Activated T-helper 1 cell treated with anti-CD3 and anti-CD28 coated beads, Interleukin-2, amount 50 U/mL, for 16 hours (primary cell): Measurements from ENCODE around the gene KIAA0930.

Experiments
- DNase-seq, 2 donors: peaks; one replicate each; pipeline ENCODE4 v3.0.0-alpha.2; 2020; ENCODE audit warnings: low read depth in 1 of 2, low spot score in 1 of 2

The KIAA0930 gene

DNA sequence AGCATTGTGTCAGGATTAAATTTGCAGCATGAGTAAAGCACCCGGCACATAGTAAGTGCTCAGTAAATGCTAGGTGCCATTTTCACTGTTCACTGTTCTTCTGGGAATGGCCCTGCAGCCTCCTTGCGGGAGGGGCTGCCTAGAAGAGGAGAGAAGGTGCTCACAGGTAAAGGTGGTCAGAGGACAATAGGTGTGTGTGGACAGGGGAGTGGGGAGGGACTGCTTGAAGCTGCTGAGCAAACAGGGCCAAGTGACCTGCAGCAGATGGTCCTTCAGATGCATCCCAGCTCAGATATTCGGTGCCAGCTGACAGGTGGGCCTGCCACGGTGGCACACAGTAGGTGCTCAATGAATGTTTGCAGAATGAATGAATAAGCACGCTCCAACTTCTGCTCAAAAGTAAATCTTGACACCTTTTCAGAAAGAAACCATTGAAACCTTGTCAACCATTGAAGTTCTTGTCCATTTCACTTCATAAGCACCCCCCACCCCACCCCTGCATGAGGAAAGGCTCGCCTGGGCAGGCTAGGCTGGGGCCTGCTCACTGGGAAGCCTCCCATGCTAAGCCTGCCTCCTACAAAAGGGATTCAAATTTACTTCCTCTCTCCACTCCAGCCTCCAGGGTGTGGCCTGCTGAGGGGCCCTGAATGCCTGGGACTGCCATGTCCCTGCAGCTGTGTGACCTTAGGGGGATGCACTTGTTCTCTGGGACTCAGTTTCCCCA lies 1.6 kb downstream of the KIAA0930 start:
- no peak for DNase-seq

DNA sequence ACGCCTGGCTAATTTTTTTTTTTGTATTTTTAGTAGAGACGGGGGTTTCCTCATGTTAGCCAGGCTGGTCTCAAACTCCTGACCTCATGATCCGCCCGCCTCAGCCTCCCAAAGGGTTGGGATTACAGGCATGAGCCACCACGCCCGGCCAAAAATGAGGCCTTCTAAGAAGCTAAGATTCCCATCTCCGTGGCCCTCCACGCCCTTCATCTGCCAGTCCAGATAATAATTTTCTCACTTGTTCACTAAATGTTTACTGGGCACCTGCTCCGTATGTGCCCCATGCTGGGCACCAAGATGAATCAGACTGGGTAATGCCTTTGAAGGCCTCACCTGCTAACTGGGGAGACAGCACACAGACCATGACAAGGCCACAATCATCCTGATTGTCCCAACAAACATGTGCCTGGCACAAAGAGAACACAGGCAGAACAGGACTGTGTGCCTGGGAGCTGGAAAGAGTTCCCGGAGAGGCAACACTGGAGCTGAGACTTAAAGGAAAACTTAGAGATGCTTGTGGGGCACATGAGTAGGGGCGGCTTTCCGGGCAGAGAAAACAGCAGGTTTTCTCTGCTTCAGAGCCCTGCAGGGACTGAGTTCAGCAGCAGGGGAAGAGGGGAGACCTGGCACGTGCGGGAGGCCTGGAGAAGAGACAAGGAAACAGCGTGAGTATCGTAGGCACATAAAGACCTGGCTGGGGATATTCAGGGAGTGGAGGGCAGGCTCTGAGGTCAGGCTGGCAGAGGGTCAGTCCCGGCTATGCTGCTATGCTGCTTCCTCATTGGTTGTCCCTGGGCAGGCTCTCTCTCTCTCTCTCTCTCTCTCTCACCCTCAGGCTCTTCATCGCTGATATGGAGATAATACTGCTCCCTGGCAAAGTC lies 2.4 kb downstream of the KIAA0930 start:
- no peak for DNase-seq

DNA sequence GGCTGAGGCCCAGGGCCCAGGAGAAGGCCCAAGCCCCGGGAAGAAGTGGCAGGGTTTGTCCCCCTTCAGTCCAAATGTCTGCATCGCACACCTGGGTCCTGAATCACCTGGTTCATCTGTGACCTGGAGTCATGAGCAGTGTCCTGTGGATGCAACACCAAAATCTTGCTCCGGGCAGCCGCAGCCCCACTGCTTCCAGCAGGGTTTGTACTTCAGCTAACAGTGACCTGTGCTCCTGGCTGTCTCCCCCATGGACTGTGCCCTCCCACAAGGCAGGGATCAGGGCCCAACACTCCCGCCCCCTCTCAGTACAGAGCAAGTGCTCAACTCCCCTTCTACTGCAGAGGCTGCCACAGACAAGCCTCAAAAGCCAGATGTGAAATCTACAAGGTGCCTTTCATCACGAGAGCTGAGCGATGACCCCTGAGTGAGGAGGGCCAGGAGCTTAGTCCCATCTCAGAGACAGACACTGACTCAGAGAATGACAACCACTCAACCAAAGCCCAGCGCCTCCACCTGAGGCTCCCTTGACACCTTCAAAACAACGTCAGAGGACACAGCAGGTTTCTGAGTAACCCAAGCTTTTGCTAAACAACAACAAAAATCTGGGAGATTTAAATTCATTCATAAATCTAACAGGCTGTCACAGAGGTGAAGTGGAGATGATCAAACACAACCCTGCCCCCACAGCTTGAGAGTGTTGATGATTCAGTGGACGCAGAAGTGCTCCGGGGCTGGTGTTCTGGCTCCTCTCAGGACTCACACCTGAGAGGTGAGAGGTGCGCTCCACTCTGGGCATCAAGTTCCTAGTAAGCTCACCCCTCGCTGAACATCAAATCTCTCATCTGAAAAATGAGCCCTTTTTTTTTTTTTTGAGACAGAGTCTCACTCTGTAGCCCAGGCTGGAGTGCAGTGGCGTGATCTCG lies 3.4 kb downstream of the KIAA0930 start:
- DNase-seq, result no peak

DNA sequence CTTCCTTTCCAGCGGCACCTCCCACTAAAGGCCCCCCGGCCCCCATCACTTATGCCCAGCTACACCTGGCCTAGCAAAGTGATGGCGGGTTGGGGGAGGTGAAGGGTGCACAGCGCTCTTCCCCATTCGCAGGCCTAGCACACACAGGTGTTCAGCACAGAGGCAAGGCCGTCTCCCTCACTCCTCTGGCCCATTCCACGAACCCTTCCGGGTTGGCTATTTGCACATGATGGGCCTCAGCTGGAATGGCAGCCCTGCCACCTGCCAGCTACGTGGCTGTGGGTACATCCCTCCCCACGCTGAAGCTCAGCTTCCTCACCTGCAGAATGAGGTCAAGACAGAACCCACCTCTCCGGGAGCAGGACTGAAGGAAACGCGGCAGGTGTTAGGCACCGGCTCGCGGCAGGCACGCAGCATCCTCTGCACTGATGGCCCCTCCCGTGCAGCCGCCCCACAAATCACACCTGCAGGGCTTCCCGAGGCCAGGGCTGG lies 4.8 kb downstream of the KIAA0930 start:
- DNase-seq, result no peak

DNA sequence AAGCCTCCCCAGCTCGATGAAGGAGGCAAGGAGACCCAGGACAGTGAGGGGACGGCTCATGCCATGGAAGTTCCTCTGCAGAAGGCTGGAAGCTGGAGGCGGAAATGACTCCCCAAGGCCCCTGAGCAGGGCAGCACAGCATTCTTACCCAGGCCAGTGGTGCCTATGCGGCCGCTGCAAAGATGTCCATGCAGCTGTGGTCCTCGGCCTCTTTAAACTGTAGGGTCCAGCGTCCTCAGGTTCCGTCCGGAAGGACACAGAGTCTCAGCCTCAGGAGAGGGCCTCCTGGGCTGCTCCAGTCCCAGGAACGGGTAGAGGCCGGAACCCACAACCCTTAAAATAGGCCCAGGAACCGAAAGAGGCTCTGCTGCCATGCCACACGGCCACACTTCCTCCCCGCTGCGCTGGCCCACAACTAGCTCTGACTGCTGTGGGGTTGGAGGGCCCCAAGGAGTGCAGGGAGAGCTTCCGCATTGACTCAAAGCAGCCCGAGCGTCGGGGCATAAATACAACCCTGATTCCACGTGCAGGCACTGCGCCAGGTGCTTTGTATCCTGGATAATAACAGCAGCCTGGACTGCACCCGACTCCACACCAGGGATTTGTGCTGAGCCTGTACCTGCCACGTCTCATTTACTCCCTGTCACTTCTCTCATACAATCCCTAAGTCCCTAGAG lies 5.5 kb downstream of the KIAA0930 start:
- DNase-seq, result no peak

DNA sequence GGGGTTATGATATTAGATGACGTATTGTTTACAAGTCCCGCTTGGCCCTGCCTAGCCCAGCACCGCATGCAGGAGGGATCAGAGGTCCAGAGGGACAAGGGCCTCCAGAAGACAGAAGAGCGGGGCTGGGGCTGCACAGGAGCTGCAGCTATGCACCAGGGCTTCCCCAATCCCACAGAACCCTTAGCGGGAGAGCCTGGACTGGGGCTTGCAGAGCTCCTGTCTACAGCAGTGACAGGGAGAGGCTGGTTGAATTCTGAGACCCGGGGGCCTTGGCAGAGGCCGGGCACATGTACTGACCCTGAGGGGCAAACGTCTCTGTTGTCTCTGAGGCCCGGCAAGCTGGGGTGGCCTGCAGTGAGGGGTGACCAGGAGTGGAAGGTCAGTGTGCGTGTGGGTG lies 6.9 kb downstream of the KIAA0930 start:
- DNase-seq, result no peak

DNA sequence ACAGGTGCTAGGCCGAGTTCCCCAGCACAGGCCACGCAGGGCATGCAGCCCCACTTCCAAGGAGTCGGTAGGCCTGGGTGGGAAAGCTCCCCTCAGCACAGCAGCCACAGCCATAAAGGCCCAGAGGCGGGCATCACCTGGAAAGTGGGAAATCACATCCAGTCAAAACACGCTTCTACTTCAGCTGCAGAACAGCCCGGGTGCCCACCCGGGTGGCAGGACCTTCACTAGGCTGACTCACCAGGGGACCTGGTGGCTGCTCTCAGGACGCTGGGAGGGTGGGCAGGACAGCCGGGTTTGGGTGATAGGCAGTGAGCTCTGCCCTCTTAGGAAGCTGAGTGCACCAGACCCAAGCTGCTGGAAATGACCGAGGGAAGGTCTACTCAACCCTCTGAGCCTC lies 7.3 kb downstream of the KIAA0930 start:
- no peak for DNase-seq

DNA sequence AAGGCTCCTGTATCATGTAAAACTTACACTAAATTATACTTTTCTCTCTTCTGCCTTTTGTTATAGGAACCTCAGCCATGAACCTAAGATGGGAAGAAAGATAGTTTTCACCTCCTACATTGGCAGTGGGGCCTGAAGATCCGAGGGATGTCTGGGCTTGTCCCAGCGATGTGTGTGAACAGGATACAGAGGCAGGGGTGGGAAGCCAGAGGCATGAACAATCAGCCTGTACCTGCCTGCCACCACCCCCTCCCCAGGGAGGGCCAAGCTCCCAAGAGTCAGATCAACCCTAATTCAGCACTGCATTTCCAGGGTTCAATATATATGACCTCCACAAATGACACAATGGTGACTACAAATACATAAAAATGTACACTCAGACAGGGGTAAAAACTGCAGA lies 9.4 kb downstream of the KIAA0930 start:
- DNase-seq, result no peak

DNA sequence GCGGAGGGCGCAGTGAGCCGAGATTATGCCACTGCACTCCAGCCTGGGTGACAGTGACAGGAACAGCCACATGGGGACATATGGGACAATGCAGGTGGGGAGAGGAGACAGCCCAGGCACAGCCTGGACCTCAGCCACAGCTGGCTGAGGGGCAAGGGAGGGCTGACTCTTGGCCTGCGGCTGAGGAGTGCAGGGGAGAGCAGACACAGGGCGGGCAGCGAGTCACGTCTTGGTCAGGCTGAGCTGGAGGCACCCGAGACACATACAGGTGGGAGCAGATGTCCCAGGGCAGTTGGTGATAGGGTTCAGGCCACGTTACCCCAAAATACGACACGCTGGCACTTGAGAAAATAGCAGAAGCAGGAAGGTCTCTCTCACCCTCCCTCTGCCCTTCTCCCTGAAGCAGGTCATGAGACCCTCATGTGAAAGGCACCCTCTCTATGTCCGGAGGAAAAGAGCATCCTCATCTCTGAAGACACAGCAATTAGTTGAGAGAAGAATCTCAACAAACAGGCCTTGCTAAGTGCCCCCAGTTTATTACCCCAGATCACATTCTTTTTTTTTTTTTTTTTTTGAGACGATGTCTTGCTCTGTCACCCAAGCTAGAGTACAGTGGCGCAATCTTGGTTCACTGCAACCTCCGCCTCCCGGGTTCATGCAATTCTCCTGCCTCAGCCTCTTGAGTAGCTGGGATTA lies 10.5 kb downstream of the KIAA0930 start:
- no peak for DNase-seq

DNA sequence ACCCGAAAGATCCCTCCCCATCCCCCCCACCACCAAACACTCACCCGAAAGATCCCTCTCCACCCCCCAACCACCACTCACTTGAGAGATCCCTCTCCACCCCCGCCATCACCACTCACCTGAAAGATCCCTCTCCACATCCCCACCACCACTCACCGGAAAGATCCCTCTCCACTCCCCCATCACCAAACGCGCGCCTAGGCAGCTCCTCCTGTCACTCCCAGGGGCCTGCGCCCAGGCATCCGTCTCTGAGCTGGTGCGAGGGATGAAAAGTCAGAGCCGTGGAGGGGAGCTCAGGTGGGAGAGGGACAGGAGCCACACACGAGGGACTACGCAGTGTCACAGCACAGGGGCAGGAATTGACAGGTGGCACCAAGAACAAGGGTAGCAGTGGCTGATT lies 11.5 kb downstream of the KIAA0930 start:
- no peak for DNase-seq

DNA sequence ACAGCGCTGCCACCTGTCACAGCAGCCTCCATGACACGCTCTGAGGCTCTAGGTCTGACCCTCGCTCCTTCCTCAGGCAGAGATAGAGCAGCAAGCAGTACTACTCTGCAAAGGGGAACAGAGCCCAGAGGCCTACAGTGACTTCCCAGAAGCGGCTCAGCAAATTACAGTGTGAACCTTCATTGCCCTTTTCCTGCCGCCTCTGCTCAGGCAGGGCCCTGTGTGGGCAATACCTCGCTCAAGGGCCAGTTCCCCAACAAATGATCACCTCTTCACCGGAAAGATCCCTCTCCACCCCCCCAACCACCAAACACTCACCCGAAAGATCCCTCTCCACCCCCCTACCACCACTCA lies 12.3 kb downstream of the KIAA0930 start:
- no peak for DNase-seq

DNA sequence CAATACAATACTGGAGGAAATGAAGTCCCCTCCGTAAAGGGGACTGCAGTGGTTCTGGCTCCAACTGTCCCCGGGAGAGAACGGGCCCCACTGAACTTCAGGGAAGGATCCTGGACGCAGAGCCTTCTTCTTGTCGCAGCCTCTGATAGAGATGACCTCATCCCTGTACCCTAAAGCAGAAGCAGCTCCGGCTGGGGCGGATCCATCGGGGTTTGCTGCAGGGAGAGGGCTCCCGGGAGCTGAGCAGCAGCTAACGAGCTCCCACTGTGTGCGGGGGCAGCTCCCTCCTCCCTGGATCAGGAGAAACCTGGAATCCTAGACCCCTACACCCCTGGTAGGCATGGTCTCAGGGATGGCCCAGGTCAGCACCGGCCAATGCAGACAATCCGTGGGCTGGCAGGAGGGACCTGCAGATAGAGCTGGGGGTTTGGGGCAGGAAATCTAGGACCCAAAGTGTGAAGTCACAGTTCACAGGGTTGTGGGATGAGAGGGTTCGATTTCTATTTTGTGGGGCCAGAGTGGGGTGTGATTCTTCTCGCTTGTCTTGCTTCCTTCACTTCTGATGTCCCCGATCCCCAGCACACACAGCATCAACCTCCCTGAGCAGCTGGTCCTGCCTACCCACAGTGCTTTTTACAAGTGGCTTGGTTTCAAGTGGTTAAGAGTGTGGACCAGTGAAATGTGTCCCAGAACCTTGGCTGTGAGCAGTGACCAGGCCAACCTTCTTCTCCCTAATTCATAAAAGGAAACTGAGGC lies 12.9 kb downstream of the KIAA0930 start:
- DNase-seq, result no peak

DNA sequence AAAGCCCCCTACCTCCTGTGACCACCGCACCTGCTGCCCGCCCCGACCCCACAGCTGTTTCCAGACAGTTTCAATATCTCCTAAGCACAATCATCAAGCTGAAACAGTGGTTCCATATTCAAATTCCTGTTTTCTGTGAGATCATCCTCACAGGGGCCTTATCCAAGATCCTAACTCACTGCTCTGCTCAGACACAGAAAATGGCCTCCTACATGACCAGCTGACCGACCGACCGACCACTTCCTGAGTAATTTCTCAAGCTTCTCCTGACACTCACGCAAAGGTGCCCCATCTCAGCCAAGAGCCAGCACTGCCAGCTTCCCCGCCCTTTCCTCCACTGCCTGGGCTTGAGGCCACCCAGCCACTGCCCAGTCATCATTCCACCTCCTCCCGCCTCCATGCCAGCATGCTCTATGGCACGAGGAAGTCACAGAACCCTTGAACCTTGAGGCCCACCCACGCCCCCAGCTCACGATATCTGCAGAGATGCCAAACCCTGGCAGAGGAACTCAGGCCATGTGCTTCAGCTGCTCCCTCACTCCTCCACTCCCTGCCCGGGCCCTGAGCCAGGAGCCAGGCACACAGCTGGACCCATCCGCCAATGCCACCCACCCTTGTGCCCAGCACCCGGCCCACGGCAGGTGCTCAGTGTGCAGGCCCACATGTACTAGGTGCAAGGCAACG lies 14.0 kb downstream of the KIAA0930 start:
- no peak for DNase-seq

DNA sequence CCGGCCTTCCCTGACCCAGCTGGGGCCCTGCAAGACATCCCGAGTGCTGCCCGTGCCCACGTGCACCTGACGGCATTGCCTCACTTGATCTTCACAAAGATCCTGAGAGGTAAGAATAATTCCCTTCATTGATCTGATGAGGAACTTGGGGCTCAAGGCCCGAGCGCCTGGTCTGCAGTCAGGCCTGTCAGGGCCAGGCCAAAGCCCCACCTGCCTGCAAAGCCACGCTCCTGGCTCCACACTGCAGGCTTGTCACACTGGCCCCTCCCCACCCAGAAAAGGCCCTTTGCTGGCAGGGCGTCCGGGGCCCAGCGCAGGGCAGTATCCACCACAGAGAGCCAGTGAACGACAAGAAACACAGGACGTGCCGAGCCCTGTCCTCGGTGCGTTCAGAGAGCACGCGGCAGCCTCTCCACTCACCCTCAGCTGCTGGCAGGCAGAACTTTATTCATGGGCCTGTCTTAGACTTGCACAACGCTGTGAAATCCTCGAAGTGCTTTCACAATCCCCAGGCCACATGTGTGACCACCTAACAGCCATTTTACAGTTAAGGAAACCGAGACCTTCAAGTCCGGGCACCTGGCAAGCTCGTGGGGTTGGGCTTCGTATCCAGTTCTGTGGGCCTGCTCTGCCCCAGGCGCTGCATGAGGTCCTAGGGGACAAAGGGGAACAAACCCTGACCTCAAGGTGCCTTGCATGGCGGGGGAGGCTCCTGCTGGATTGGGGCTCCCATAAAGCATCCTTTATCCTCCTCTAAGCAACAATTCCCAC lies 14.8 kb downstream of the KIAA0930 start:
- DNase-seq, result no peak

DNA sequence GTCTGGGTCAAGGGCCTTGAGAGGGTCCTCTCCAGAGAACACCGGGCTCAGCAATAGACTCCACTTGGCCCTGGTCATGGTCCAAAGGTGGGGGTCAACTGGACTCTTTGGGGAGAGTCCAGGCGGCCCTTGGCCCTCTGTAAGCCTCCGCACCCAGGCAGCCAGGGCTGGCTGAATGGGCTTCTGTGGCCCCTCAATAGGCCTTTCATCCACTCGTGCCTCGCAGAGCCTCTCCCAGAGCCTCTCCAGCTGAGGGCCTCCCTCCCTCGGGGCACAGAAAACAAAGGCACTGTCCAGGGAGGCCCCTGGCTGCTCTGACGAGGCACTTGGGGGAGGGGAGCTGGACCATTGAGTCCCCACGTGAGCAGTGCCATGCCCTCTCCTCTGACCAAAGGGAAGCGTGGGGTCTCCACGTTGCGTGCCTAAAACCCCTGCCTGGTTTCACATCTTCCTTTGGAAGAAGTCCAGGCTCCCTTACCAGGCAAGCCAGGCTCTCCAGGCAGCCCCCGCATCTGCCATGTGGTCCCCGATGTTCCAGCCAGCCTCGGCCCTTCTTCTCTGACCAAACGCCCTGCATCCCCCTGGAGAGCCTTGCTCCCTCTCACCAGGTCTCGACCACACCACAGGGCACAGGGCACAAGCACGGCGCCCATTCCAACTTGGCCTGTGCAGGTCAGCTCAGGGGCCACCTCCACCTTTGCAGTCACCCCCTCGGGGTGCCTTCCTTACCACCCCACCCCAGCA lies 15.5 kb downstream of the KIAA0930 start:
- no peak for DNase-seq

DNA sequence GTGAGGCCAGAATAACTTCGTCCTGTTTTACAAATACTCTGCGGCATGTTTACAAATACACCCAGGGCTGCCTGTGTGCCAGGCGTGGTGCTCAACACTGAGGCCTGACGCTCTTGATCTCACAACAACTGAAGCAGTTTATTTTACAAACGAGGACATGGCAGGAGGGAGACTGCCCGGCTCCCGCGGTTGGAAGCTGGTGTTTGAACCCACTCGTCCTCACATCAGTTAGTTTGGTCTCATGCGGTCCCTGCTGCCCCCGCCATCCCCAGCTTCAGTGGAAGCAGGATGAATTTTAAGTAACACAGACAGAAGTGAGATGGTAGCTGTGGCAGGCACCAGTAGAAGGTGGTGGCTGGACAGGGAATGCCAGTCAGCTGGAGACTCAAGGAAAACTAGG lies 16.4 kb downstream of the KIAA0930 start:
- DNase-seq, result no peak

DNA sequence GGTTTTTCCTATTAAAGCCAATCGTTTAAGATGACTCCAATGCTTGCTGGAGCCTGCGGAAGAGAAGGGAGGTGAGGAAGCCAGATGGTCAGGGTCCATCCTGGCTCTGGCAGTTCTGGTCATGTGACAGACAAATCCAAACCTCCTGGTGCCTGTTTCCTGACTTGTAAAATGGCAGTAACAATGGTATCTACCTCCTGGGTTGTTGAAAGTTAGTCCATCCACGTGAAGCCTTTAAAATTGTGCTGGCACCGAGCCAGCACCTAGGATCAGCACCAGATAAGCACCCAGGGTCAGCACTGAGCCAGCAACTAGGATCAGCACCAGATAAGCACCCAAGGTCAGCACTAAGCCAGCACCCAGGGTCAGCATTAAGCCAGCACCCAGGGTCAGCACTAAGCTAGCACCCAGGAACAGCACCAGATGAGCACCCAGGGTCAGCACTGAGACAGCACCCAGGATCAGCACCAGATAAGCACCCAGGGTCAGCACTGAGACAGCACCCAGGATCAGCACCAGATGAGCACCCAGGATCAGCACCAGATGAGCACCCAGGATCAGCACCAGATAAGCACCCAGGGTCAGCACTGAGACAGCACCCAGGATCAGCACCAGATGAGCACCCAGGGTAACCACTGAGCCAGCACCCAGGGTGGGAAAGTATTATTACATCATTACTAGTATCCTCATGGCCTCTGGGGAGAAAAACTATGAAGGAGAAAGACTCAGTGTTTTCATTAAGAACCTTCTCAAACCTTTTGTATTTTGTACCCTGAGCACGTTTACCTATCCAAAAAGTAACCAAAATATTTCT lies 17.2 kb downstream of the KIAA0930 start:
- no peak for DNase-seq
